ENCODE data around the gene TDRD3. TPM values are rescaled to one million over a fixed set of nuclear protein-coding genes. Genes with fewer than 3 reads are reported as not detected.

Gene TDRD3
- total RNA-seq, 2 donors from 2014 or later = 21.0 to 25.9 TPM

- TF ChIP-seq CTCF (IDR thresholded peaks at IDR 0.05) = no peak
- Histone ChIP-seq H3K9ac (ENCODE audit: low read depth in 2 of 2, low read length in 2 of 2) (no peak overlapping the region), H3K36me3 (no peaks in the 10 kb centered on the region), H3K27ac (no peak overlapping the region), H3K4me3 (no peak overlapping the region), H3K4me1 (no peaks in the 10 kb centered on the region), H3K9me3 (no peaks in the 10 kb centered on the region), H3K27me3 (no peaks in the 10 kb centered on the region)
- no peak for DNase-seq
- intact Hi-C loops (cut with DNase I) = no loop called here
Measured at GRCh38 chr13:60411983-60412382, 15.0 kb downstream of the TDRD3 start.

GRCh38 chr13:60412909-60413616 lies 16.0 kb downstream of the TDRD3 start:
- Histone ChIP-seq H3K36me3 (no peaks in the 10 kb centered on the region), H3K4me1 (no peaks in the 10 kb centered on the region), H3K27me3 (no peaks in the 10 kb centered on the region), H3K9me3 (no peaks in the 10 kb centered on the region), H3K4me3 (no peak overlapping the region), H3K9ac (ENCODE audit: low read depth in 2 of 2, low read length in 2 of 2) (no peak overlapping the region), H3K27ac (no peak overlapping the region)
- no peak for DNase-seq
- intact Hi-C loops (cut with DNase I) = no loop called here
- no peak for TF ChIP-seq CTCF (IDR thresholded peaks at IDR 0.05)

- Histone ChIP-seq H3K27me3 (no peaks in the 10 kb centered on the region), H3K4me3 (no peak overlapping the region), H3K27ac (no peak overlapping the region), H3K9ac (ENCODE audit: low read depth in 2 of 2, low read length in 2 of 2) (no peak overlapping the region), H3K4me1 (no peaks in the 10 kb centered on the region), H3K9me3 (no peaks in the 10 kb centered on the region), H3K36me3 (no peaks in the 10 kb centered on the region)
- intact Hi-C loops (cut with DNase I) = no loop called here
- TF ChIP-seq CTCF (IDR thresholded peaks at IDR 0.05) = no peak
- DNase-seq = no peak
Measured at GRCh38 chr13:60414177-60414576, 17.2 kb downstream of the TDRD3 start.

GRCh38 chr13:60417734-60418133 lies 20.7 kb downstream of the TDRD3 start:
- TF ChIP-seq CTCF (IDR thresholded peaks at IDR 0.05) = no peak
- H3K27me3 ChIP-seq = no peaks in the 10 kb centered on the region
- H3K9ac ChIP-seq (ENCODE audit: low read depth in 2 of 2, low read length in 2 of 2) = no peak overlapping the region
- no peak for DNase-seq
- no peak overlapping the region for H3K4me3 ChIP-seq
- H3K9me3 ChIP-seq = no peaks in the 10 kb centered on the region
- intact Hi-C loops (cut with DNase I) = no loop called here
- H3K4me1 ChIP-seq = no peaks in the 10 kb centered on the region
- H3K36me3 ChIP-seq = no peaks in the 10 kb centered on the region
- H3K27ac ChIP-seq = no peak overlapping the region

GRCh38 chr13:60418954-60419353 lies 21.9 kb downstream of the TDRD3 start:
- Histone ChIP-seq H3K4me3 (no peak overlapping the region), H3K4me1 (no peaks in the 10 kb centered on the region), H3K27ac (no peak overlapping the region), H3K27me3 (no peaks in the 10 kb centered on the region), H3K36me3 (no peaks in the 10 kb centered on the region), H3K9ac (ENCODE audit: low read depth in 2 of 2, low read length in 2 of 2) (no peak overlapping the region), H3K9me3 (no peaks in the 10 kb centered on the region)
- intact Hi-C loops (cut with DNase I) = no loop called here
- no peak for TF ChIP-seq CTCF (IDR thresholded peaks at IDR 0.05)
- DNase-seq = no peak

Data from colonic mucosa (tissue), 4 donors.